HUDEP-2 (cell line): Measurements from ENCODE around the gene RAB36.

Experiments
- DNase-seq, 76 experiments: peaks; one replicate each; lab custom pipeline; 2025; ENCODE audit not compliant: unreplicated experiment in 76 of 76; lab: John Stamatoyannopoulos, UW

Gene RAB36

GRCh38 chr22:23156286-23156685 lies 11.0 kb downstream of the RAB36 start:
- no peak for DNase-seq

GRCh38 chr22:23157560-23158515 lies 12.6 kb downstream of the RAB36 start:
- DNase-seq = no peak

DNA sequence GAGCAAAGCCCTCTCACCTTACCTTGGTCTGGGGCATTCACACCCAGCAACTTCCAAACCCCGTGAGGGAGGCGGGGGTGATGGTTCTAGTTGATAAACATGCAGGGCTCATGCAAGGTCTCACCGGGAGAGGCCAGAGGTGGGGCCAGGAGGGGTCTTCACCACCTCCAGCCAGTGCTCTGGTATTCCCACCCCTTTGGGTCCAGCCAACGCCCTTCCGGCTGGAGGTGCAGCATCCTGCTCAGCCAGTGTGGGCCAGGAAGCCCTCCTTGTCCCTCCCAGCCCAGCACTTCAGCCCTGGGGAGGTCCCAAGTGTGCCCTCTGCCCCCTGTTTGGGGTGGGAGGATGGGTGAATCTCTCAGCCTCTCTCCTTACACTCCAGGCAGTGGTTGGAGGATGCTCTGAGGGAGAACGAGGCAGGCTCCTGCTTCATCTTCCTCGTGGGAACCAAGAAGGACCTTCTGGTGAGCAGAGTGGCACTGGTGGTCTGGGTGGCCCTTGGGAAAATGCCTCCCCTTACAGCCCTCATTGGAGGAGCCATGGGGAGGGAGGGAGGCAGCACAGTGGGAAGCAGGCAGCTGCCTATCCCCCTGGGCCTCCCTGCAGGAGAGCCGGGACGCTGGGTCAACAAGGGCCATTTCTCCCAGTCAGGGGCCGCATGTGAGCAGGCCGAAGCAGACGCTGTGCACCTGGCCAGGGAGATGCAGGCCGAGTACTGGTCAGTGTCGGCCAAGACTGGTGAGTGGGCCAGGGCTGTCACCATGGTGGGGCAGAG lies 13.4 kb downstream of the RAB36 start:
- DNase-seq = no peak

DNA sequence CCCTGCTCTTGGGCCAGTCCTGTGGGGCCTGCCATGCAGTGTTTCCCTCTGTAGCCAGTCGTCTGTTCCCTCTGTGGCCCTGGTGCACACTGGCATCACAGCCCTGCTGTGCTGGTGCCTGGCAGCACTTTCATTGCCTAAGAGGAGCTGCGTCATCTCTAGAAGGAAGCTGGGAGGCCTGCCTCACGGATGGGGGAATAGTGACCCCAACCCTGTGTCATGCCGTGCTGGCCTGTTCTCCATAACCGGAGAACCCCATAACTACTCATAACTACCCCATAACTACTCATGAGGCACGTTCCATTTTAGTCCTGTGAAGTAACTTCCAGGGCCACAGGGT lies 14.0 kb downstream of the RAB36 start:
- DNase-seq = no peak

GRCh38 chr22:23161029-23161428 lies 15.8 kb downstream of the RAB36 start:
- DNase-seq = no peak

DNA sequence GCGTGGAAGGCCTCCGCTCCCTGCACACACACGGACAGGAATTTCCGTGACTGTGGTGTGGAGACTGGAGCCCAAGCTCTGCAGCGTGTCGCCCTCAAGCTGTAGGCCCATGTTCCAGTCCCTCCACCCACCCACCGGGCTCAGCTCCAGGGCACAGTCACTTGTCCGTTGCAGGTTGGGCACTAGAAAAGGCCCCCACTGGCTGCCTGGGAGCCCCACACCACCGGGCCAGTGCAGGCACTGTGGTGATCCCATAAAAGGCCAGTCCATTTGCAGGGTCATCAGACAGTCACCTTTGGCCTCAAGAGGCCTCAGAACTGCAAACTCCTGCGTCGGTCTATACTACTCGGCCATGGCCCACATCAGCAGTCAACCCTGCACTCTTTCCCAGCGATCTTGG lies 16.3 kb downstream of the RAB36 start:
- no peak for DNase-seq

DNA sequence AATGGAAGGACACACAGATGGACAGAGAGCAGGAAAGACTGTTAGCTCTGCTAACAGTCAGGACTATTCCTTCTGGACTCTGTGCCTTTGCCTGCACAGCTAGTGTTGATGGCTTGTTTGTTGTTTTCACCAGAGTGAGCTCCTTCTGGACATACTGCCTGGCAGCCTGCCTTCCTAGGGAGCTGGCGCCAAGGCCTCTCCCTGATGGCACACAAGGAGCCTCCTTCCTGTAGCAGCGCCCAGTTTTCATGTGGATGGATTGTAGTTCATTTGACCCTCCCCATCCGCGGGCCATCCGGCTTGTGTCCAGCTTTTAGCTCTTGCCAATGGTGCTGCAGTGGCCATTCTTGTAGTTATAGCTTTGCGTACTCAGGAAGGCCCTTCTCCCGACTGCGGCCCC lies 18.4 kb downstream of the RAB36 start:
- no peak for DNase-seq

- DNase-seq = no peak
Measured at GRCh38 chr22:23164091-23164490, 18.8 kb downstream of the RAB36 start.

GRCh38 chr22:23166042-23166831 lies 21.0 kb downstream of the RAB36 start:
- DNase-seq = no peak

- no peak for DNase-seq
Measured at GRCh38 chr22:23166841-23167616, 21.8 kb downstream of the RAB36 start.

- no peak for DNase-seq
Measured at GRCh38 chr22:23168391-23169042, 23.2 kb downstream of the RAB36 start.

DNA sequence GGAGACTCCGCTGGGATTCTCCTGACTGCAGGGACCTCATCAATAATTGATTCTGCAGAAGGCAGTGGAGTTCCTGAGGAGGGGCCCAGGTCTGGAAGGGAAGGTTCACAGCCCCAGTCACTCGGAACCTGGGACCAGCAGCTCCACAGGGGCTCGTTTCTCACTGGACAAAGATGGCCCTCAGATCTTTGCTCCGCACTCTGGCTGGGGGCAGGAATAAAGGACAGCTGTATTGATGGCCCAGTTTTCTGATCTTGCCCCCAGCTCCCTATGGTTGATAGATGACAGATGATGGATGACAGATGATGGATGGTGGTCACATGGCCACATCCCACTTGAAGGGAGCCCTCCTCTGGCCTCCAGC lies 23.7 kb downstream of the RAB36 start:
- DNase-seq = no peak

DNA sequence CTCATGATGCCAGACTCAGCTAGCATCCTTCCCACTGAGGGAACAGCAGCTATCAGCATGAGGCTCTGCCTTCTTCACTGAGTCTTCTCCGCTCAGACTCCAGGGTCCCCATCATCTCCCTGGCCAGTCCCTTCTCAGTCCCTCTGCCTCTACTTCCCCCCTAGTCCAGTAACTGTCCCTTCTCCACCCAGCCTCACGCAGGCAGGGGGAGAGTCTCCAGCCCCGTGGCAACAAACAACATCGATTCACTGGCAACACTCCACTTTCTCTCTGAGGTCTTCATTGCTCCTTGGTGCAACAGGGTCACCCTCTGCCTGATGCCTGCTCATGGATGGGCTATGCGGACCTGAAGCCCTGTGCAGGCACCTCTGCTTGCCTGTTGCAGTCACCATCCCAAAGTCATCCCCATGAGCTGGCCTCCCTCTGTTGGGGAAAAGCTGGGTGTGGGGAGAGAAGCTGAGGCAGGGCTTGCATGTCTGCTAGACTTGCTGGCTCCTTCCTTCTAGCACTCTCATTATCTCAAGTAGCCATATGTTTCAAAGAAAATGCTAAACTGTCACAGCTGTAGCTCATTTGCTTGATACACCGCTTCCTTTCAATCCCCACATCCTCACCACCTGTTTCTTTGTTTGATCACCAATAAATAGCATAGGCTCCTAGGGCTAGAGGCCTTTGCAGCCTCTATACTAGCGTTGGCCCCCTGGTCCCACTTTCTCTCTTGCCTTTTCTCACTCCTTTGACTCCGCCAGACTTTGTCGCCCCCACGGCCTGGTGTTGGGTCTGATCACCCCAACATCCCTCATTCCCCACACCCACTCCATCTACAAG lies 30.8 kb downstream of the RAB36 start:
- peak in 1 of 76 experiments; percentile 6 for DNase-seq

GRCh38 chr22:23176645-23177027 lies 31.4 kb downstream of the RAB36 start:
- no peak for DNase-seq

GRCh38 chr22:23177197-23177596 lies 31.9 kb downstream of the RAB36 start:
- peak in 29 of 76 experiments; percentile 2 to 80 (median 41) for DNase-seq

DNA sequence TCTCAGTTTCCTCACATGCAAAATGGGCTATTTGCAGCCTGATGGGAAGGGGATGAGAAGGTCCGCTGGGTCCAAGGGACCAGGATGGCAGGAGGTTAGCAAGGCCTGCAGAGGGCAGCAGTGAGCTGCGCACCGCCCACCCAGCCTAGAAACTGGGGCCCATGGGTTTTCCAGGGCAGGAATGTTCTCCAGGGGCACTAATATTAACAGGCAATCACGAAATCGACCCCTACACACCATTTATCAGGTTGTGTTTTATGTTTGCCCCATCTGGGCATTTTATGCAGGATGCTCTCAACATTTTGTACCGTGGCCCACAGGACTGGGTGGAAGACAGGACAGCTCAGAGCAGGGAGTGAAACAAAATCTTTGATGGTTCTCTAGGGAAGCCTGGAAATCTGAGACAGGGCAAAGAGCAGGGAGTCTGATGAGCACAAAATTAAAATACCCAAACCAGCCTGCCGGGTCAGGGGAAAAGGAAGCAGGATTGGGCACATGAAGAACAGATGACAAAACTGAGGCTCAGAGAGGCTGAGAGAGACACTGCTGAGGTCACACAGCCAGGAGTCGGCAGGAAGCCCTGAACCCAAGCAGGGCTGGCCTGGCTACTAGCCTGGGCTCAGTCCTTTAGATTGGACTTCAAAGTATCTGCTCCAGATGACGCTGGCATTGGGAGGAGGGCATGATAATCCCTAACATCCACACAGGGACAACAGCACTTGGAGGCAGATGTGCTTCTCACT lies 33.4 kb downstream of the RAB36 start:
- peak in 41 of 76 experiments; percentile 1 to 57 (median 29) for DNase-seq

GRCh38 chr22:23179381-23180299 lies 34.4 kb downstream of the RAB36 start:
- no peak for DNase-seq
